ENCODE measurements around the gene TRIM24. TPM values are rescaled to one million over a fixed set of nuclear protein-coding genes. Genes with fewer than 3 reads are reported as not detected.

Gene TRIM24
- total and polyA plus RNA-seq, 7 experiments from 2014 or later: 8.1 to 19.3 (median 17.7) TPM

DNA sequence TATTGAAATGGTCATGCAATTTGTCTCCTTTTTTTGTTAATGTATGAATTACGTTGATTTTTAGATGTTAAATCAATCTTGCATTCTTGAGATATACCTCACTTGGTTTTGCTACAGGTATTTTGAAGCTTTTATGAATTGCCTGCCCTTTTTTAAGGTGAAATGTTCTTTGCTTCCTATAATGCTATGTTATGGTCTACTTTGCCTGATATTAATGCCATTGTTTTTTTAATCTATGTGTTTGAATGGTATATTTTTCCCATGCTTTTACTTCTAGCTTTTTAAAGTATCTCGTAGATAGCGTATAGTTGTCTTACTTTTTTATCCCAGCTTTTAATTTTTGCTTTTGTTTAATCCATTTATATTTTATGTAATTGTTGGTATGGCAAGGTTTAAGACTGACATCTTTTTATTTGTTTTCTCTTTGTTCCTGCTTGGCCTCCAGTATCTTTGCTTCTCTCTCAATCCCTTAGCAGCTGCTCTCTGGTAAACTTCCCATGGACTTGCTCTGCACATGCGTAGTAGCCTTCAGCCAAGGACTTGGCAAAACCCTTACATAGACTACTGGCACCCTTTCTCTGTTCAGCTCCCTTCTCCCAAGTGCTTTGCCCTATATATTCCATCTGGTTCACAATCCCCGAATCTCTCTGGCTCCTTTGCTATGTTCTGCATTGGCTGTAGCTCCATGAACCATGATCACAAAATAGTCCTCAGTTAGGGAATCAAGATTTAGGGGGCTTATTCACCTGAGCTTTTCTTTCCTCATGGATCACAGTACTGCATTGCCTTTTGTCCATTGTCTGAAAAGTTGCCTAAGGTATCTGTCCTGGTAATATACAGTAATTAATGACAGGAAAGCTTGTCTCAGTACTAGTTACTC is 8.4 kb downstream of the TRIM24 start:
- Histone ChIP-seq H3K4me3 (ENCODE audit: low read length) (no peak overlapping the region), H3K4me1 (ENCODE audit: control insufficient read depth in 2 of 2, insufficient read depth in 2 of 2, low read length in 2 of 2) (peaks cover 0 to 15% of the 10 kb centered on the region in 2 donors), H3K27me3 (ENCODE audit: control insufficient read depth in 2 of 2, insufficient read depth in 2 of 2, low read length in 2 of 2) (no peaks in the 10 kb centered on the region), H3K27ac (ENCODE audit: low read depth, low read length) (no peak overlapping the region), H3K36me3 (ENCODE audit: control insufficient read depth in 2 of 3, insufficient read depth in 3 of 3, low read length in 3 of 3) (no peaks in the 10 kb centered on the region), H3K9me3 (ENCODE audit: control insufficient read depth in 2 of 3, low read length in 3 of 3) (no peaks in the 10 kb centered on the region)
- Mint-ChIP-seq H3K4me3 (peak overlapping the region in 6 of 10 donors; percentile 8 to 42 (median 17)), H3K4me1 (peaks cover 21 to 81% (median 61%) of the 10 kb centered on the region in 7 donors), H3K27ac (peak overlapping the region in 1 of 9 donors; percentile 4), H3K27me3 (no peaks in the 10 kb centered on the region), H3K9me3 (peaks cover 0 to 2% (median 0%) of the 10 kb centered on the region in 11 donors), H3K36me3 (peaks cover 0 to 18% (median 13%) of the 10 kb centered on the region in 5 donors)
- ChIA-PET POLR2A (no interaction called here), CTCF (interaction anchor here (1.0 kb wide), 1 partner anchor 149 kb away, joined by 5 read pairs; no protein-coding TSS in a partner anchor)
- DNase-seq (no peak), ATAC-seq (no peak)
- intact Hi-C loops (cut with micrococcal nuclease): loop anchor here (10.0 kb wide), 3 partner anchors 86 to 1936 kb away; partner anchors contain the start of gene RAB19 (in 1 of the 2)

GRCh38 chr7:138470391-138471157 is 10.5 kb downstream of the TRIM24 start:
- H3K27ac ChIP-seq (ENCODE audit: low read depth, low read length): no peak overlapping the region
- ChIA-PET POLR2A (no interaction called here), CTCF (no interaction called here)
- peaks cover 0 to 12% of the 10 kb centered on the region in 2 donors for H3K4me1 ChIP-seq (ENCODE audit: control insufficient read depth in 2 of 2, insufficient read depth in 2 of 2, low read length in 2 of 2)
- Mint-ChIP-seq H3K9me3 (peaks cover 0 to 2% (median 0%) of the 10 kb centered on the region in 11 donors), H3K27me3 (no peaks in the 10 kb centered on the region), H3K4me1 (peaks cover 19 to 79% (median 58%) of the 10 kb centered on the region in 7 donors), H3K4me3 (peak overlapping the region in 1 of 10 donors; percentile 12), H3K27ac (no peak overlapping the region), H3K36me3 (peaks cover 0 to 21% (median 14%) of the 10 kb centered on the region in 5 donors)
- H3K4me3 ChIP-seq (ENCODE audit: low read length): no peak overlapping the region
- H3K9me3 ChIP-seq (ENCODE audit: control insufficient read depth in 2 of 3, low read length in 3 of 3): no peaks in the 10 kb centered on the region
- H3K27me3 ChIP-seq (ENCODE audit: control insufficient read depth in 2 of 2, insufficient read depth in 2 of 2, low read length in 2 of 2): no peaks in the 10 kb centered on the region
- intact Hi-C loops (cut with micrococcal nuclease): no loop called here
- H3K36me3 ChIP-seq (ENCODE audit: control insufficient read depth in 2 of 3, insufficient read depth in 3 of 3, low read length in 3 of 3): no peaks in the 10 kb centered on the region
- ATAC-seq (no peak), DNase-seq (no peak)

DNA sequence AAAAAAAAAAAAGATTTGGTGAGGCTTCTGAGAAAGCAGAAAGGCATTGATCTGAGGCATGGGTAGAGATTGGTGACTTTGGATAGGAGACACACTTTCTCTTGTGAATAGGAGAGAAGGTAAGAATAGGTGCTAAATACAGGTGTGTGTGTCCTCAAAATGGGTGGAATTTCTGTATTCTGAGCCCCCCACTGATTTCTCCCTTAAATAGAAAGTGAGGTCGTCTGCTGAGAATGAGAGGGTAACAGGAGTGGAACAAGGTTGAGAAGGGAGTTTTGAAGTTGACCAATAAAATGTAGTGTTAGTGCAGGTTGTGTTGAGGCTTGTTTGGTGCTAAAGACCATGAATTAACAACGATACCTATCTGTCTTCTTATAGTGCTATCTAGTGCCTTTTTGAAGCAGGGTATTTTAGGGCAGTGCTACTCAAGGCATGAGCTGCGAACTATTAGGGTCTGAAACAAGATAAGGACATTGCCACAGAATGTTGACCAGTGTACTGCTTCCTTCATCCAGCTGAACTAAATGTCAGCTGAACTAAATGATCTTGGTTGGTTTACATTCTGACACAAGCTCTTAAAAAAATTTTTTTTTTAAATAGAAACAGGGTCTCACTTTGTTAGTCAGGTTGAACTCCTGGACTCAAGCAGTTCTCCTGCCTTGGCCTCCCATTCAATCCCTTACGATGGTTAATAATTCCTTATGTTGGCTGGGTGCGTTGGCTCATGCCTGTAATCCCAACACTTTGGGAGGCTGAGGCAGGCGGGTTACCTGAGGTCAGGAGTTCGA is 12.4 kb downstream of the TRIM24 start:
- no peak for DNase-seq
- Mint-ChIP-seq H3K27ac (no peak overlapping the region), H3K4me1 (peaks cover 17 to 77% (median 68%) of the 10 kb centered on the region in 7 donors)

DNA sequence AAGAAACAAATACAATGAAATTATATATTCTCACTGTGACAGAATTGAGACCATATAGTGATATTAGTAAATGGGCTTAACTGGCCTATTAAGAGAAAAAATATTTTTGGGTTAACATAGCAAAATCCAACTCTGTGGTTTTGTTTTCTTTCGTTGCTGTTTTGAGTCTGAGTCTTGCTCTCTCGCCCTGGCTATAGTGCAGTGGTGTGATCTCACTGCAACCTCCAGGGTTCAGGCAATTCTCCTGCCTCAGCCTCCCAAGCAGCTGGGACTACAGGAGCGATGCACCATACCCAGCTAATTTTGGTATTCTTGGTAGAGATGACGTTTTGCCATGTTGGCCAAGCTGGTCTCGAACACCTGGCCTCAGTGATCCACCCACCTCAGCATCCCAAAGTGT is 15.3 kb downstream of the TRIM24 start:
- Mint-ChIP-seq H3K4me1 (peaks cover 30 to 76% (median 68%) of the 10 kb centered on the region in 7 donors), H3K27ac (no peak overlapping the region), H3K36me3 (peaks cover 0 to 10% (median 5%) of the 10 kb centered on the region in 5 donors), H3K9me3 (no peaks in the 10 kb centered on the region), H3K4me3 (no peak overlapping the region), H3K27me3 (no peaks in the 10 kb centered on the region)
- peaks cover 8 to 9% of the 10 kb centered on the region in 2 donors for H3K4me1 ChIP-seq (ENCODE audit: control insufficient read depth in 2 of 2, insufficient read depth in 2 of 2, low read length in 2 of 2)
- H3K4me3 ChIP-seq (ENCODE audit: low read length): no peak overlapping the region
- no peaks in the 10 kb centered on the region for H3K9me3 ChIP-seq (ENCODE audit: control insufficient read depth in 2 of 3, low read length in 3 of 3)
- ATAC-seq (no peak), DNase-seq (no peak)
- POLR2A ChIA-PET: no interaction called here
- no peaks in the 10 kb centered on the region for H3K27me3 ChIP-seq (ENCODE audit: control insufficient read depth in 2 of 2, insufficient read depth in 2 of 2, low read length in 2 of 2)
- H3K27ac ChIP-seq (ENCODE audit: low read depth, low read length): no peak overlapping the region
- CTCF ChIA-PET: interaction anchor here (1.1 kb wide), 1 partner anchor 263 kb away, joined by 3 read pairs; no protein-coding TSS in a partner anchor
- H3K36me3 ChIP-seq (ENCODE audit: control insufficient read depth in 2 of 3, insufficient read depth in 3 of 3, low read length in 3 of 3): no peaks in the 10 kb centered on the region
- intact Hi-C loops (cut with micrococcal nuclease): loop anchor here in 1 of 2 donors (2.0 kb wide), 1 partner anchor 15 kb away; the partner anchor contains the start of gene TRIM24

More for the DNA sequence above, 12.4 kb downstream of the TRIM24 start:
- intact Hi-C loops (cut with micrococcal nuclease): no loop called here
- Mint-ChIP-seq H3K9me3 (peaks cover 0 to 2% (median 0%) of the 10 kb centered on the region in 11 donors), H3K36me3 (peaks cover 0 to 17% (median 13%) of the 10 kb centered on the region in 5 donors), H3K27me3 (no peaks in the 10 kb centered on the region), H3K4me3 (peak overlapping the region in 4 of 10 donors; percentile 8 to 33 (median 24))
- POLR2A ChIA-PET: no interaction called here
- peaks cover 0 to 17% of the 10 kb centered on the region in 2 donors for H3K4me1 ChIP-seq (ENCODE audit: control insufficient read depth in 2 of 2, insufficient read depth in 2 of 2, low read length in 2 of 2)
- H3K27ac ChIP-seq (ENCODE audit: low read depth, low read length): no peak overlapping the region
- H3K36me3 ChIP-seq (ENCODE audit: control insufficient read depth in 2 of 3, insufficient read depth in 3 of 3, low read length in 3 of 3): no peaks in the 10 kb centered on the region
- H3K4me3 ChIP-seq (ENCODE audit: low read length): no peak overlapping the region
- no peaks in the 10 kb centered on the region for H3K27me3 ChIP-seq (ENCODE audit: control insufficient read depth in 2 of 2, insufficient read depth in 2 of 2, low read length in 2 of 2)
- CTCF ChIA-PET: interaction anchor here (1.5 kb wide), 1 partner anchor 26 kb away, joined by 3 read pairs; no protein-coding TSS in a partner anchor
- ATAC-seq: no peak
- no peaks in the 10 kb centered on the region for H3K9me3 ChIP-seq (ENCODE audit: control insufficient read depth in 2 of 3, low read length in 3 of 3)

- Histone ChIP-seq H3K27ac (ENCODE audit: low read depth, low read length) (no peak overlapping the region), H3K36me3 (ENCODE audit: control insufficient read depth in 2 of 3, insufficient read depth in 3 of 3, low read length in 3 of 3) (no peaks in the 10 kb centered on the region), H3K9me3 (ENCODE audit: control insufficient read depth in 2 of 3, low read length in 3 of 3) (no peaks in the 10 kb centered on the region), H3K4me3 (ENCODE audit: low read length) (no peak overlapping the region), H3K4me1 (ENCODE audit: control insufficient read depth in 2 of 2, insufficient read depth in 2 of 2, low read length in 2 of 2) (peaks cover 9 to 11% of the 10 kb centered on the region in 2 donors), H3K27me3 (ENCODE audit: control insufficient read depth in 2 of 2, insufficient read depth in 2 of 2, low read length in 2 of 2) (no peaks in the 10 kb centered on the region)
- H3K36me3 Mint-ChIP-seq: peaks cover 0 to 9% (median 3%) of the 10 kb centered on the region in 5 donors
- ATAC-seq (no peak), DNase-seq (no peak)
- POLR2A ChIA-PET: no interaction called here
- H3K9me3 Mint-ChIP-seq: no peaks in the 10 kb centered on the region
- intact Hi-C loops (cut with micrococcal nuclease): no loop called here
- H3K27ac Mint-ChIP-seq: peak overlapping the region in 1 of 9 donors; percentile 4
- peaks cover 39 to 81% (median 71%) of the 10 kb centered on the region in 7 donors for H3K4me1 Mint-ChIP-seq
- CTCF ChIA-PET: no interaction called here
- peak overlapping the region in 3 of 10 donors; percentile 3 to 8 (median 5) for H3K4me3 Mint-ChIP-seq
- no peaks in the 10 kb centered on the region for H3K27me3 Mint-ChIP-seq
Observed at GRCh38 chr7:138477081-138477578, 17.1 kb downstream of the TRIM24 start.

- Histone ChIP-seq H3K36me3 (ENCODE audit: control insufficient read depth in 2 of 3, insufficient read depth in 3 of 3, low read length in 3 of 3) (no peaks in the 10 kb centered on the region), H3K9me3 (ENCODE audit: control insufficient read depth in 2 of 3, low read length in 3 of 3) (no peaks in the 10 kb centered on the region), H3K4me1 (ENCODE audit: control insufficient read depth in 2 of 2, insufficient read depth in 2 of 2, low read length in 2 of 2) (peaks cover 9 to 11% of the 10 kb centered on the region in 2 donors), H3K27me3 (ENCODE audit: control insufficient read depth in 2 of 2, insufficient read depth in 2 of 2, low read length in 2 of 2) (no peaks in the 10 kb centered on the region), H3K27ac (ENCODE audit: low read depth, low read length) (no peak overlapping the region), H3K4me3 (ENCODE audit: low read length) (no peak overlapping the region)
- no peaks in the 10 kb centered on the region for H3K9me3 Mint-ChIP-seq
- peak overlapping the region in 2 of 10 donors; percentile 3 to 8 for H3K4me3 Mint-ChIP-seq
- POLR2A ChIA-PET: no interaction called here
- H3K27me3 Mint-ChIP-seq: no peaks in the 10 kb centered on the region
- CTCF ChIA-PET: no interaction called here
- peaks cover 36 to 81% (median 71%) of the 10 kb centered on the region in 7 donors for H3K4me1 Mint-ChIP-seq
- H3K36me3 Mint-ChIP-seq: peaks cover 0 to 6% (median 0%) of the 10 kb centered on the region in 5 donors
- no peak overlapping the region for H3K27ac Mint-ChIP-seq
- DNase-seq (no peak), ATAC-seq (no peak)
- intact Hi-C loops (cut with micrococcal nuclease): no loop called here
Observed at GRCh38 chr7:138477581-138477980, 17.5 kb downstream of the TRIM24 start.

Measured in naive thymus-derived CD4-positive, alpha-beta T cell (primary cell).